Skeletal muscle tissue (tissue), 4 donors: ENCODE measurements around the gene TOMM20. TPM values are rescaled to one million over a fixed set of nuclear protein-coding genes. Genes with fewer than 3 reads are reported as not detected.

Experiments used
- H3K27ac ChIP-seq: one replicate; pipeline ENCODE4 v1.7.0; 2013; ENCODE audit warnings: mild to moderate bottlenecking, low read depth, low read length, inconsistent platforms
- H3K27me3 ChIP-seq, 3 donors: one replicate each; pipeline ENCODE4 v1.7.0; 2013; ENCODE audit warnings: low read length in 3 of 3; ENCODE audit not compliant: control insufficient read depth in 3 of 3, insufficient read depth in 3 of 3
- H3K36me3 ChIP-seq, 3 donors: one replicate each; pipeline ENCODE4 v1.7.0; 2013; ENCODE audit warnings: low read length in 3 of 3; ENCODE audit not compliant: control insufficient read depth in 3 of 3, insufficient read depth in 3 of 3
- H3K4me1 ChIP-seq, 3 donors: one replicate each; pipeline ENCODE4 v1.7.0; 2013; ENCODE audit warnings: low read length in 3 of 3, mild to moderate bottlenecking in 3 of 3; ENCODE audit not compliant: control insufficient read depth in 3 of 3, insufficient read depth in 3 of 3
- H3K4me3 ChIP-seq, 3 donors: one replicate each; pipeline ENCODE4 v1.7.0; 2013; ENCODE audit warnings: low read length in 3 of 3
- H3K9ac ChIP-seq, 3 donors: one replicate each; pipeline ENCODE4 v1.7.0; 2013; ENCODE audit warnings: low read length in 3 of 3, mild to moderate bottlenecking in 3 of 3, moderate library complexity in 2 of 3, low read depth in 1 of 3
- H3K9me3 ChIP-seq, 3 donors: one replicate each; pipeline ENCODE4 v1.7.0; 2013; ENCODE audit warnings: low read length in 3 of 3; ENCODE audit not compliant: control insufficient read depth in 3 of 3
- total RNA-seq: library from RNA; depleted of rRNA; stranded (reverse); fragments of >200 nt; gene quantifications from one replicate; pipeline ENCODE4 v1.2.3, GENCODE V29; 2014
- donor health status: Osteomylitis.

Gene TOMM20
- total RNA-seq, 1 donor from 2014 or later = 67.8 TPM

DNA sequence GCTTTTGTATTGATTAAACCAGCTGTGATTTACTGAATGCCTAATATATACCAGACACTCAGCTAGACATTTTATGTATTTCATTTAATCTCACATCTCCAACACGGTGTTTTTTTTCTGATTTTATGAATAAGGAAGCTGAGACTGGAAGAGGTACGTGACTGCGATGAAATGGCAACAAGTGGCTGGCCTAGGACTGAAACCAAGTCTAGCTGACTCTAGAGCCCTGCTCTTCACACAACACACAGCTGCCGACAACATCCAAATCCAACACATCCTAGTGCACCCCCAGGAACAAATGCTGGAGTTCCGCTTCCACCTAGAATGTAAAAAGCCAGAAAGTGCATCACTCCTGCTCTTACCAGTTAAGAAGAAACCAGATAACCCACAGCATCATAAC, 10.7 kb upstream of the TOMM20 start:
- H3K4me3 ChIP-seq = no peak overlapping the region
- peaks cover 21 to 52% (median 45%) of the 10 kb centered on the region in 3 donors for H3K36me3 ChIP-seq
- no peaks in the 10 kb centered on the region for H3K27me3 ChIP-seq
- no peaks in the 10 kb centered on the region for H3K4me1 ChIP-seq
- no peak overlapping the region for H3K9ac ChIP-seq
- H3K9me3 ChIP-seq = no peaks in the 10 kb centered on the region
- no peak overlapping the region for H3K27ac ChIP-seq

- Histone ChIP-seq H3K9ac (no peak overlapping the region), H3K9me3 (no peaks in the 10 kb centered on the region), H3K27ac (no peak overlapping the region), H3K4me1 (no peaks in the 10 kb centered on the region), H3K4me3 (no peak overlapping the region), H3K36me3 (peaks cover 19 to 53% (median 42%) of the 10 kb centered on the region in 3 donors), H3K27me3 (no peaks in the 10 kb centered on the region)
Observed at GRCh38 chr1:235138821-235139220, 10.2 kb upstream of the TOMM20 start.

DNA sequence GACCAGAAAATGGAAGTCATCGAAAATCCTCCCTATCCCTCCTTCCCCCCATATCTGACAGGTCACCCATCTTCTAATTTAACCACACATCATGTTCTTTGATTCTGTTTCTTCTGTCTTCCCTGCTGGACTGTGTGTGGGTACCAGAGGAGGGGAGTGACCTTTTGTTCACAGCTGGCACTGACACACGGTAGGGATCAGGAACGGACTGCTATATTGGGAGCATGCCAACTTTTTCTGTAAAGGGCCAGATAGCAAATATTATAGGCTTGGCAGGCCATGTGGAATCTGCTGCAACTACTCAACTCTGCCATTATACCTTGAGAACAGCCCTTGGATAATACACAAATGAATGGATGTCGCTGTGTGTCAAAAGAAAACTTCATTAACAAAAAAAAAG, 7.5 kb upstream of the TOMM20 start:
- peaks cover 19 to 52% (median 43%) of the 10 kb centered on the region in 3 donors for H3K36me3 ChIP-seq

DNA sequence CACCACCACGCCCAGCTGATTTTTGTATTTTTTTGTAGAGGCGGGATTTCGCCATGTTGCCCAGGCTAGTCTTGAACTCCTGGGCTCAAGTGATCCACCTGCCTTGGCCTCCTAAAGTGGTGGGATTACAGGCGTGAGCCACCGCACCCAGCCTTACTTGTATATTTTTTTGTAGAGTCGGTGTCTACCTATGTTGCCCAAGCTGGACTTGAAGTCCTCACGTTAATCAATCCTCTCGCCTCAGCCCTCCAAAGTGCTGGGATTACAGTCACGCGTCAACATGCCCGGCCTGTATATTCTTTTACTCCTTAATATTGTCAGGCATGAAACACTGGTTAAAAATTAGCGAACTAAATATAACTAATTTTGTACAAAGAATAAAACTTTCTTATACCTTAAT, 5.5 kb upstream of the TOMM20 start:
- no peak overlapping the region for H3K27ac ChIP-seq
- H3K27me3 ChIP-seq = no peaks in the 10 kb centered on the region
- H3K9me3 ChIP-seq = no peaks in the 10 kb centered on the region
- no peaks in the 10 kb centered on the region for H3K4me1 ChIP-seq
- H3K36me3 ChIP-seq = peaks cover 16 to 44% (median 36%) of the 10 kb centered on the region in 3 donors
- H3K4me3 ChIP-seq = no peak overlapping the region
- no peak overlapping the region for H3K9ac ChIP-seq

More for the DNA sequence above, 7.5 kb upstream of the TOMM20 start:
- Histone ChIP-seq H3K4me3 (no peak overlapping the region), H3K27ac (no peak overlapping the region), H3K9ac (no peak overlapping the region), H3K4me1 (no peaks in the 10 kb centered on the region), H3K27me3 (no peaks in the 10 kb centered on the region), H3K9me3 (no peaks in the 10 kb centered on the region)

GRCh38 chr1:235133086-235133485, 4.4 kb upstream of the TOMM20 start:
- peaks cover 17 to 42% (median 28%) of the 10 kb centered on the region in 3 donors for H3K36me3 ChIP-seq
- no peaks in the 10 kb centered on the region for H3K27me3 ChIP-seq
- H3K9me3 ChIP-seq = no peaks in the 10 kb centered on the region
- no peak overlapping the region for H3K27ac ChIP-seq
- H3K4me3 ChIP-seq = no peak overlapping the region
- H3K9ac ChIP-seq = no peak overlapping the region
- H3K4me1 ChIP-seq = peaks cover 0 to 4% (median 2%) of the 10 kb centered on the region in 3 donors

DNA sequence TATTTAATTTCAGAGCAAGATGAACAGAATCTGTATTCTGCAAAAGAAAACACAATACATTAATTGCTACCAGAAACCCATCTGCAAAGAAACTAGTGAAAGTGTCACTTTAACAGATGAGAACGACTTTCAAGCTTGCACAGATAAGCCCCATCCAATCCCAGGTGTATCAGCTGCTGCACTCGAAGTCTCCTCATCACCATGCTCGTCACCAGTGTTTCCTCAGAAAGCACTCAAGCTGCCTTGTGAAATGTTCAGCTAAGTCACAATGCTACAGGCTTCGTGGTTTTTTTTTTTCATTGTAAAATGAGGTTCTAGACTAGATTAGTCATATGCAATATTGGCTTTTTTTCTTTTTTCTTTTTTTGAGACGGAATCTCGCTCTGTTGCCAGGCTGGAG, 3.3 kb upstream of the TOMM20 start:
- Histone ChIP-seq H3K27me3 (no peaks in the 10 kb centered on the region), H3K27ac (no peak overlapping the region), H3K4me1 (peaks cover 4 to 13% (median 7%) of the 10 kb centered on the region in 3 donors), H3K36me3 (peaks cover 11 to 31% (median 21%) of the 10 kb centered on the region in 3 donors), H3K9me3 (no peaks in the 10 kb centered on the region), H3K4me3 (no peak overlapping the region), H3K9ac (no peak overlapping the region)

DNA sequence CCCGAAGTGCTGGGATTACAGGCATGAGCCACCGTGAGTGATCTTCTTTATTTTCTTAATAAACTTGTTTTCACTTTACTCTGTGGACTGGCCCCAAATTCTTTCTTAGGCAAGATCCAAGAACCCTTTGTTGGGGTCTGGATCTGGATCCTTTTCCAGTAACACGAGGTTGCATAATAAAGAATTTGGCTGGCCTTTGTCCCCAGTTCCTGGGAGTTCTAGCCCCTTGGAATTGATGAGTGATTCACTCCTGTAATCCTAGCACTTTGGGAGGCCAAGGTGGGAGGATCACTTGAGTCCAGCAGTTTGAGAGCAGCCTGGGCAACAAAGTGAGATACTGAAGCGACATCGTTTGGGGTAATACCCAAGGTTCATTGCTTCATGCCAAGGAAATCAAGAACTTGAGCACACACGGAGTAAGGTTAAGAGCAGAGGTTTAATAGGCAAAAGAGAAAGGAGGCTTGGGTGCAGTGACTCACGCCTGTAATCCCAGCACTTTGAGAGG, 2.2 kb upstream of the TOMM20 start:
- Histone ChIP-seq H3K9ac (no peak overlapping the region), H3K4me1 (peaks cover 6 to 19% (median 11%) of the 10 kb centered on the region in 3 donors), H3K27ac (no peak overlapping the region), H3K36me3 (peaks cover 2 to 20% (median 15%) of the 10 kb centered on the region in 3 donors), H3K9me3 (no peaks in the 10 kb centered on the region), H3K27me3 (no peaks in the 10 kb centered on the region), H3K4me3 (no peak overlapping the region)

GRCh38 chr1:235129774-235130570, 1.3 kb upstream of the TOMM20 start:
- H3K4me3 ChIP-seq = no peak overlapping the region
- peaks cover 2 to 13% (median 11%) of the 10 kb centered on the region in 3 donors for H3K36me3 ChIP-seq
- H3K9ac ChIP-seq = no peak overlapping the region
- H3K4me1 ChIP-seq = peaks cover 6 to 19% (median 11%) of the 10 kb centered on the region in 3 donors
- H3K9me3 ChIP-seq = no peaks in the 10 kb centered on the region
- H3K27me3 ChIP-seq = no peaks in the 10 kb centered on the region
- H3K27ac ChIP-seq = no peak overlapping the region

GRCh38 chr1:235127732-235128455, 743 bp downstream of the TOMM20 start:
- Histone ChIP-seq H3K9ac (peak overlapping the region; percentile 92 to 99 (median 98)), H3K4me3 (peak overlapping the region; percentile 81 to 99 (median 87)), H3K27me3 (no peaks in the 10 kb centered on the region), H3K27ac (peak overlapping the region; percentile 88), H3K9me3 (no peaks in the 10 kb centered on the region), H3K4me1 (peaks cover 6 to 19% (median 11%) of the 10 kb centered on the region in 3 donors), H3K36me3 (peaks cover 2 to 8% (median 4%) of the 10 kb centered on the region in 3 donors)

DNA sequence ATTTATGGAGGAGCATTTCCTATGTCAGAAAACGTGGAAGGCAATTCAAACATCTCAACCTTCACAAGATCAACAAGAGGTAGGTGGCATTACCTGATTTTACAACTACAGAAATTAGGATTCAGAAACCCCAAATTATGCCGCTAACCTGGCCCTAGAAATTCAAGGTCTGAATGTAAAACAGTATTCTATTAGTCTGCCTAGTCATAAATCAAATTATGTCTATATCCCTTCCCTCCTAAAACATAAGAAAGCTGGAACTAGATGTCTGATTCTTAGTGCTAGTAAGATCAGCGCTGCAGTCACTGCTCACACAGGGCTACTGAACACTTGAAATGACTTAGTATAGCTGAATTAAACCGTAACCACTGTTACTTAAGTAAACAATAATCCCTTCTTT, 1.4 kb downstream of the TOMM20 start:
- Histone ChIP-seq H3K36me3 (peaks cover 2 to 8% (median 4%) of the 10 kb centered on the region in 3 donors), H3K9me3 (no peaks in the 10 kb centered on the region), H3K27me3 (no peaks in the 10 kb centered on the region), H3K4me1 (peaks cover 6 to 19% (median 11%) of the 10 kb centered on the region in 3 donors), H3K9ac (peak overlapping the region; percentile 92 to 99 (median 98)), H3K4me3 (peak overlapping the region; percentile 81 to 99 (median 87)), H3K27ac (no peak overlapping the region)
